ENCODE data around the gene RHOB.
"Not testable (repeated sequence)": the region's sequence is repeated elsewhere in the genome, so short reads cannot be mapped to it uniquely, and the experiment has no call there.

Gene RHOB

DNA sequence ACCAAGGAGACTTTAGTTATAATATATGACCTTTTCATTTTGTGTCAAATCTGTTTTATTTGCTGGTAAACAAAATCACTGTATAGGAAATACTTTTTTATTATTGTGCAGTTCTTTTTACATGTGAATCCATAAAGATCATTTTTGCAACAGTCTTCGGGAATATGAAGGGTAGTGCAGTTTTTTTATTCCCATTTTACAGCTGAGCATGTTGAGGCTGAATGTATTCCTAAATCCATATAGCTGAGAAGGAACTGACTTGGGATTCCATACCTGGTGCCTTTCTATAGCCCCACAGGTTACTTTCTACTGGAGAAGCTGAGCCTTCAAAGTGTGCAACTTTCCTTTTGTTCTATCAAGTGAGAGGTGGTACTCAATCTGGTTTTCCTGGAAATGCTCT, 29.6 kb downstream of the RHOB start:
- DNase-seq (ENCODE audit: low read depth), result no peak

DNA sequence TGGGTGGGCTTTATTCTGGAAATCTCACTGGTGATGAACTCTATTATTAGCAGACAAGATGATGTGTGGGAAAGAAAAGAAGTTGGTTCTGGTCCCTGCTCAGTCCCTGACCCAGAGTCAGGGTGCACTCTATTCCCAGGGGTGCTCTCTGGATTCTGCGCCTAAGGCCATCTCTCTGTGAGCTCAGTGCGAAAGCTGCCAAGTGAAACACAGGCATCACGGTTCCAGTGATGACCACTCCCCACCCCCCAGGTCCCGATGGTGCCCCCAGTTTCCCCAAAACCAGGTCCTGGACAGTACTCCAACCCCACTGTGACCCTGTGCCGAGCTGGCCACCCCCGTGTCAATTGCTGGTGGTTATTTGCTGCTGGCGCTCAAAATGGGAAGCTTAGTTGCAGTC, 30.1 kb downstream of the RHOB start:
- DNase-seq (ENCODE audit: low read depth), result no peak

DNA sequence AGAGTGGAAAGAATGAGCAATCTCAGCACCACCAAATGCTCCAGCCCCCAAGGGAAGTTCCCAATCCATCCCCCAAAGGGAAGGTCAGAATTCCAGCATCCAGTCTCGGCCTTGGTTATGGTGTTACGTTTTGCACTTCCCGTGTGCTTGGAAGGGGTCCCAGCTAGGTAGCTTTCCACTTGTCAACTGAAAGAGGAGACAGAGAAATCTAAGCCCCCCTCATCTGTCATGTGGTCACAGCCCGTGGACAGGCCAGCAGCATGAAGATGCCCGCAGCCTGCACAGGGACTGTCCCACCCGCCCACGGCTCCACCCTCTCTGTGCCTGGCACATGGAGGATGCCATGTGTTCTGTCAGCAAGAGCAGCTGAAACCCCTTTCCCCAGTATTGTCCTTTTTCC, 32.1 kb downstream of the RHOB start:
- no peak for DNase-seq (ENCODE audit: low read depth)

DNA sequence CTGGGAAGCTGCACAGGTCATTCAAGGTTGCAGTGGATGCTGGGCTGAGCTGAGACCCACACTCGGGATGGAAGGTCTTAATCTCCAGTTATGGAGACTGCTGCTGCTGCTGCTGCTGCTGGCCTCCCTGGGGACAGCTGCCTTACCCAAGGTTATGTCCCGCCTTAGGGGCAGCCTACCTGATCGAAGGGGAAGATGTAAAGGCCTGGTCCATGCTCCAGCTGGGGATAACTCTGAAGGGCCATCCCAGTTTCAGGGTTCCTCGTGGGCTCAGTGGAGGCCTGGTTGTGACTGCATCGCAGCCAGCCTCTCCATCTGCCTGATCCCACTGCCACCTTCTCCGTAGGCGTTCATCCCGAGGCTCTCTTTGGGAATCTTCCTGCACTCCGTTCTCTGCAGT, 33.0 kb downstream of the RHOB start:
- no peak for DNase-seq (ENCODE audit: low read depth)

DNA sequence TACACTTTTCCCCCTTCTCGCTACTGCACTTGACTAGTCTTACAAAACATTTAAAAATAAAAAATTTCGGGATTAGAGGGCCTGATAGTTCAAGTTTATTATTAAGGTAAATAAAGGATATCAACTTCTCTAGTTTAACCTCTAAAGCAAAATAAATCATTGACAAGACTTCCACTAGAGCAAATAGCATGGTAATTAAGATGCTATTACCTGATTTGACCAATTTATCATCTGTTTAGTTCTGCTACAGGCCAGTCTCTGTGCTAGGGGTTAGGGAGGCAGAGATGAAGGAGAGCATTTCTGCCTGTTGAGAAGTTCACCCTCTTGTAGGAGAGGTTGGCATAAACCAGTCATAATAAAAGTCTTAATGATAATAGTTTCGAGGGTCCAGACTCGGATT, 34.0 kb downstream of the RHOB start:
- DNase-seq (ENCODE audit: low read depth), result no peak

DNA sequence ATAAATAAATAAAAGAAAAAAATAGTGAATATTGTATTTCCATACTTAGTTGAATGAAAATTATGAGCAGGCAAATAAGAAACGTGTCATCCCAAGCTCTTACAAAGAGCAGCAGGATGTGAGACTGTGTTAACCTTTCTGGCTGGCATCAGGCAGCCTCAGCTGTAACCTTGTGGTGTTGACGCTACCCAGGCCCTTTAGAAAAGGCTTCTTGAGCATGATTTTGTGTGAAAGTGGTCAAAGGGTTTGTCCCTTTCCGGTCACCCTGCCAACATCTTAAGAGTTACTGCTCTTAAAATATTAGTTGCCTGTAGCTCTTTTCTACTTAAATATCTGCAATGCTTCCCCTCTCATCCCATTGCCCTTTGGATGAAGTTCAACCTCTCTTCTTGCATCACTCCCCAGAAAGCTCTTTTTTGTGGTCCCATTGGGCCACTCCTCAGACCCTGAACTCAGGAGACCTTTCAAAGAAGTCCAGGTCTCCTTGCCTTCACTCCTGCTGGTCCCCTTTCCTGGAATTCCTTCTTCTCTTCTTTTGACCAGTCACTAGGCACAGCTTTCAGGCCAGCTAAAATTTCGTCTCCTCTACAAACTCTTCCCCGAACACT, 35.0 kb downstream of the RHOB start:
- DNase-seq (ENCODE audit: low read depth), result no peak

DNA sequence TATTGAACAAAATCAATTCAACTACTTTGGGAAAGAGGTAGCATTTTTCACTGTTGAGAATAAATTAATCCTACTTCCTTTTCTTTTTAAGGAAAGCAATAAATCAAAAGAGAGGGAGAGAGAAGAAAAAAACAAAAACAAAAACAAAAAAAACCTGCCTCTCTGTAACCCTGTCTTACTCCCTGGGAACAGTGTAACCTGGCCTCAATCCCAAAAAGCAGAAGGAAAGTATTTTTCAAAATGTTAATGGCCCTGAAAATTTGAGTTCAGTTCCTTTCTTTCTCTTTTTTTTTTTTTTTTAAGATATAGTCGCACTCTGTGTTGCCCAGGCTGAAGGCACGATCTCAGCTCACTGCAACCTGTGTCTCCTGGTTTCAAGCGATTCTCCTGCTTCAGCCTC, 35.9 kb downstream of the RHOB start:
- DNase-seq (ENCODE audit: low read depth), result no peak

DNA sequence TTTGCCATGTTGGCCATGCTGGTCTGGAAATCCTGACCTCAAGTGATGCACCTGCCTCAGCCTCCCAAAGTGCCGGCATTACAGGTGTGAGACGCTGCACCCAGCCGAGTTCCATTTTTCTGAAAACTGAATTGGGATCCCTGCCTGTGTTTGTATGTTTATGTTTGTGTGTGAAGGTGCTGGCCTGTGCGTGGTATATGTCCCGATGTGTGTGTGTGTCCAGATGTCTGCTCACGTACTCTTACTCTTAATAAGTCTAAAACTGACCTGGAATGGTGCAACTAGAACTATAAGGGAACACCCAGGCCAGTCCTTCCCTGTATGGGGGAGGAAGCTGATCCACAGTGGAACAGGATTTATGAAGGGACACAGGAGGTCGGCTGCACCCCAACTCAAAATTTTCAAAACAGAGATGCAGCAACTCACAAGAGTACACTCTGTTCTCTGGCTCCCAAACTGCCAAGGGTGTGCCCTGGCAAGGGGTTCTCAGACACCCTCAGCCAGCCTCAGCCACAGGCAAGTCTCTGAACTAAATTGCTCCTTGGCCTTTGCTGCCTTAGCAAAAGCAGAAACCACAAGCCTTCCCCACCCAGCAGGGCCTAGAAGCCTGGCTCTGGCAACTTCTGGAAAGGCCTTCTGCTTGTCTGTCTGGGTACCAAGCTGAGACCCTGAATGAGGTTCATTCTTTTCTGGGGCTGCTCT, 36.5 kb downstream of the RHOB start:
- peak; percentile 33 for DNase-seq (ENCODE audit: low read depth)

DNA sequence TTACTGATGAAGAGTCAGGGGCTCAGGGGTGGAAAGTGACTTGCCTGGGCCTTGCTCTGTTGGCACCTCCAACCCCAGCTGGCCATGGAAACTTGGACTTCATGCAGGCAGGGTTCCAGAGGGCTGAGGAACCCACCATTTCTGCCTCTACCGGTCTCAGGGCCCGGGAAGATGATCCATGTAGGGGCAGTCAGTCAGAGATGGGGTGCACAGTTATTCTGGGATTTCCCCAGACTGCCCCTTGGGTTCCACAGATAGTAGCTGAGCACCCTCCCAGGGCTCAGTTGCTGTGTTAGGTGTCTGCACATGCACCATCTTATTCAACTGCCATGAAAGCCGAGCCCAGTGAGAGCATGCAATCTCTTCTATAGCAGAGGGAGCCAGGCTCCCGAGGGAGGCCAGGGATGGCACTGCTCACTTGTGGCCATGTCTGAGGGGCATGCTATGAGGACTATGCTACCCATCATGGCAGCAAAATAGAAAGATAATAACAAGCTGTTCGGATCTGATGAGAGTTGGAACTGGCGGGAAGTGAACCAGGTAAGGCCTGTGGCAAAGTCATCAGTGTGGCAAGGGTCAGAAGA, 37.3 kb downstream of the RHOB start:
- DNase-seq (ENCODE audit: low read depth), result no peak

DNA sequence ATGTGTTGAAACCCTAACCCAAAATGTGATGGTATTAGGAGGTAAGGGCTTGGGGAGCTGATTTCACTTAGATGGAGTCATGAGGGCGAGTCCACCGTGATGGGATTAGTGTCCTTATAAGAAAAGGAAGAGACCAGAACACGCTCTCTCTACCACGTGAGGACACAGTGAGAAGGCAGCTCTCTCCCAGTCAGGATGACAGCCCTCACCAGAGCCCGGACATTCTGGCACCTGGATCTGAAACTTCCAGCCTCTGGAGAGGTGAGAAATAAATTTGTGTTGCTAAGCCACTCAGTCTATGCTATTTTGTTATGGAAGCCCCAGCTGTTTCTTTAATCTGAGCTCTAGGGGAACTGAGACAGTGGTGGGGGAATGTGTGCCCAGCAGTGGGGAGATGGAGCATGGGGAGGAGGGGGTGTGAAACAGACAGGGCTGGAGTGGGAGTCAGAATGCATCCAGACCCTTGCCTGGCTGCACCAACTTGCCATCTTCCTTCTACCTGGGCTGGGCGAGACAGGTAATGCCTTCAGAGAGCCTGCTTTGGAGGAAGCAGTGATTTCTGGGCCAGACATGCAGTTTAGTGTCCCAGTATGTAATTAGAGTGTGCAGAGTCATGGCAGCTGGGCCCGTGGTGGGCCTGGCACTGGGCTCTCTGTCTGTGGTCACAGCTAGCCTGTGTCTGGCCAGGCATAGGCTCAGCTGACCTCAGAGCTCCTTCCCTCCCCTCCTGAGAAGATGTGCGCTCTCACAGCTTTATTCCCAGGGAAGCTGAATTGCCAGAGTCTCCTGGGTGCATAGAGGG, 38.1 kb downstream of the RHOB start:
- DNase-seq (ENCODE audit: low read depth), result no peak

DNA sequence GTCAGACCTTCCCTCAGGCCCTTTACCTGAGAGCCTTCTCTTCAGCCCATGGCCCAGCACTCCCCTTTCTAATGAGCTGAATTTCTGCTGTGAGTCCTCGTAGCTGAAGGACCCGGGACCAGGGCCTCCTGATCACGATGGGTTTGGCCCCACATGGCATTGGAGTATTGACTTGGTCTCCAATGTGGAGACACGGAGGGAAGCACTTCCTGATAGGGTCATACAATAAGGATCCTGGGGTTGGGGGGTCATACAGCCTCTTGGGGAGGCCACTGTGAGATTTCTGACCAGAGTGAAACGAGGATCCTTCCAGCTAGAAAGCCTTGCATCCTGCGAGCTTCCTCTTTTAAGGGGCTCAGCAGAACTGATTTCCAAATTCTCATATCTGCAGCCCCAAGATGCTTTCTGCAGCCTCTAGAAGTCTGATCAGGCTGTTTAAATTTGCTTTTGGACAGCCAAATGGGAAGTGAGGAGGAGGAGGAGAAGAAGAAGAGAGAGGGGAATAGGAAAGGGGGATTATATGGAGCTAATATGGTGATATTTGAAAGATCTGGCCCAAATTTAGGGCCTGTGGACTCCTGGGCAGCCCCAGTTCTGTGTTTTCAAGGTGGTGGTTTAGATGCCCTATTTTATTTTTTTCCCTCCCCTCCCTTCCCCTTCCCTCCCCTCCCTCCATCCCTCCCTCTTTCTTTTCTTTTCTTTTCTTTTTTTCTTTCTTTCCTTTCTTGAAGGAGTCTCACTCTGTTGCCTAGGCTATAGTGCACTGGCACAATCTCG, 38.9 kb downstream of the RHOB start:
- no peak for DNase-seq (ENCODE audit: low read depth)

DNA sequence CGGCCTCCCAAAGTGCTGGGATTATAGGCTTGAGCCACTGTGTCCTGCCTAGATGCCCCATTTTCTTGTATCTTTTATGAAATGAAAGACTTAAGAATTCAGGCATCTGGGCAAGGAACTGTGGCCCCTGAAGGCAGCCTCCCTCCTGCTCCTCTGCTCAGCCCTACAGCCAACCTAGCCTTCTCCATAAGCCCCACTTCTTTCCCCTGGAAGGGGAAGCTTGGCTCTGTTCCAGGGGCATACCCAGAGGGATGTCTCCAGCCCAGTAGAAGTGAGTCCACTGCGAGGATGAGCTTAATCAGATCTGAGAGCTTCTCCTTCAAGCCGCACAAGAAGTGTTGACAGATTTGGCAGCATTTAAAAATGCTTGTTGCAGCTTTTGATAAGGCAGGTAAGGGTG, 39.7 kb downstream of the RHOB start:
- no peak for DNase-seq (ENCODE audit: low read depth)

DNA sequence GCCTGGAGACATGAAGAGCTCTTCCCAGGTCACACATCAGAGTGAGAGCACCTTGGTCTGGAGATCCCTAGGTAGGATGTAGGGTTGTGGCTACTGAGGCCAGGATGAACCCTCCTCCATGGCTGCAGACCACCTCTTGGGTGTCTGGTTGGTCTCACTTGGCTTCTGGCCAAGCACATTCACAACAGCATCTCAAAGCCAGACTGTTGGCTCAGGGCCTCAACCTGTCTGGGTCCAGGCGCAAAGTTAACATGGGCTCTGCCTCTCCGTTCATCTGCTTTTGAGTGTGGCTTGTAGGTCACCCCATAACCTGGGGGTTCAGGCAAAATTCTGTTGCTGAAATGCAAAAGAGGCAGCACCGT, 40.1 kb downstream of the RHOB start:
- DNase-seq (ENCODE audit: low read depth), result no peak

DNA sequence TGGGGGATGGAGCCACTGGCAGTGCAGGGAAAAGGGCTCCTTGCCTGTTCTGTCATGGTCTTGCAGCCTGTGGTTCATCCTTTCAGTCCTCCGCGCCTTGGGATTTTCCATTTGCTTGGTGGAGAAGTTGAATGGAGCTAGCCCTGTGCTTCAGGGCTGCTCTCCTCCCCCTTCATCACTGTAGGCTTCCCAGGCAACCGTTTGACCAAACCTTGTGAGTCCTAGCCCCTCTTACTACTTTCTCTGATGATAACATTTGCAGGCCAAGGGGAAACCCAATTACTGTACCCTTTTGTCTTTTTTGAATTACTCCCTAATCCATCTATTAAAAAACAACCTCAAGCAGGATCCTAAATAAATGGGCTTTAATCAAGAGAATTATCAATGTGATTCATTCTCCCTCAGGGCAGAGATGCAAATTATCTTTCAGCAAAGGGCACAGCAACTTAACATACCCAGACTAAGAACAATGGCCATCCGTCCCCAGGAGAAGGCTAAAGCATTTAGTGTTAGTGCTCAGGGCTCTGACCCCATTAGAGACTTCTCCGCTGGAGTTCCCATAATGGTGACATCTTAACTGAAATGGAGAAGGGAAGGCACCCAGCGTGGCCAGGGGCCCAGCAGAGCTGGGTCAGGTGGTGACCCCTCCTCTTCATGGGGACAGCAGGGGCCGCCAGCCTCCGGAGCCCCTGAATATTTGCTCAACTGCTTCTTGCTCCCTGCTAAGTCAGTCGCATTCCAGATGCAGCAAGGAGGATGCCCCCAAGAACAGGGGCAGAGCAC, 40.7 kb downstream of the RHOB start:
- no peak for DNase-seq (ENCODE audit: low read depth)

DNA sequence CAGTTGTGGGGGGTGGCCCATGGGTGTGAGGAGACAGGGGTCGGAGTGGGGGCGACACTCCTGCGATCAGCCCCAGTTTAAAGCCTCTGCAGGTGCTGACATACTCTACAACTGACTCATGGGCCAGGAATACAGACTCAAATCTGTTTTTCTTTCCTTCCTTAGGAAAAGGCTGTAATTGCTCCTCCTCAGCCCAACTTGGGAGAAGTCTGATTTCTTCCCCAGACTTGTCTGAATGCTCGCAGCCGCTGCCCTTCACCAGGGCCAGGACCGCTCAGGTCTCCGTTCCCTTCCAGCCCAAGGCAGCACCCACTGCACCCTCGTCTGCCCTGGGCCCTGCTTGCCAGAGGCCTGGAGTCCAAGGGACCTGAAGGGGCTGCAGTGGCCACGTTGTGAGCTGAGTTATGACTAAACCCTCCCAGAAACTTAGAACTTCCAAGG, 41.3 kb downstream of the RHOB start:
- DNase-seq (ENCODE audit: low read depth), result no peak

DNA sequence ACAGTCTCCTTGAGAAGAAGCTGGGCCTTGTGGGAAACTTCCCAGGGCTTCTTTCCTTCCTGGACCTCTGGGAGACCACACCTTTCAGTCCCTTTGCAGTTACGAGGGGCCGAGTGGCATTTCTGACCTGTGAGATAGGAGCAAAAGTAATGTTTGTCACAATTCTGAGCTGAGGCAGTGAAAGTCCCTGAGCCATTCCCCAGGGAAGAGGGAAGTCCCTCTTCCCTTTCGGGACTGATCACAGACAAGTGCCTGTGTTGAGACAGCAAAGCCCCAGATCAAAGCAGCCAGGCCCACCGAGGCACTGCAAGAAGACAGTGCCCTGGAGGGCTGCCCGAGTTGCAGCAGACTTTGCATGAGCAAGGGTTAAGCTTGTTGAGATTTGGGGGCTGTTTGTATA, 41.9 kb downstream of the RHOB start:
- no peak for DNase-seq (ENCODE audit: low read depth)

DNA sequence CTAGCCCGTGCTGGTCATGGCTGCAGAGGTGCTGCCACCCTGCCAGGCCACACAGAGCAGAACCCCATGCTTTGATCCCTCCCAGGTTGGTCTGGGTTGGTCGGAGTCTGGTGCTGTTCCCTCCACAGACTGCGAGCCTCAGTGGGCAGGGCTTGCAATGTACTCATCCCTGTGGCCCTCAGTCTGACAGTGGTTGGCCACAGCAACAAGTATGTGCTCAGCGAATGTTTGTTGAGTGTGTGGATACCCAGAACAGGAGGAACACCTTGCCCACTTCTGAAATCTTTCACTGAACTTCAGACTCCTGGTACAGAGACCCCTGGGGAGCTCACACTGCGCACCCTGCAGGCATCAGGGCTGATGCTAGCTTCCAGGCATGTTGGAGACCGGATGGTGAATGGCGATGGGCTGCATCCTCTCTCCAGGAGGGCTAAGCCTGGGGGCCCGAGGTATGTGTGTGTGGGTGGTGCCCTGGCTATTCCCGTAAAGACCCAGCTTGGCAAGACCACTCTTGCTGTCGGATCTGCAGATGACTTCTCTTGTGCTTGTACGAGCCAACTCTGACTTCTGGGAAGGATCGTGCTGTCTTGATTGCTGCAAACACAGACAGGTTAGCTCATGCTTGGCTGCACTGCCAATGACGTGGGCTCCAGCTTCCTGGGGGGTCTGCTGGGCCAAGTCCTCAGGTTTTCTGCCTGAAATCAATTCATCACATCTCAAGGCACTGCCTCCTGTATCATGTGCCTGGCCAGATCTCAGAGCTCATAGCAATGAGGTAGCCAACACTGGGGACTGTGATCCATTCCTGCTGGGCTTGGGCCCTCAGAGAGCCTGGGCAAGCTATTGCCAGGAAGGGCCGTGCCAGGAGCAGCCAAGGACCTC, 43.7 kb downstream of the RHOB start:
- DNase-seq (ENCODE audit: low read depth), result peak; percentile 86

DNA sequence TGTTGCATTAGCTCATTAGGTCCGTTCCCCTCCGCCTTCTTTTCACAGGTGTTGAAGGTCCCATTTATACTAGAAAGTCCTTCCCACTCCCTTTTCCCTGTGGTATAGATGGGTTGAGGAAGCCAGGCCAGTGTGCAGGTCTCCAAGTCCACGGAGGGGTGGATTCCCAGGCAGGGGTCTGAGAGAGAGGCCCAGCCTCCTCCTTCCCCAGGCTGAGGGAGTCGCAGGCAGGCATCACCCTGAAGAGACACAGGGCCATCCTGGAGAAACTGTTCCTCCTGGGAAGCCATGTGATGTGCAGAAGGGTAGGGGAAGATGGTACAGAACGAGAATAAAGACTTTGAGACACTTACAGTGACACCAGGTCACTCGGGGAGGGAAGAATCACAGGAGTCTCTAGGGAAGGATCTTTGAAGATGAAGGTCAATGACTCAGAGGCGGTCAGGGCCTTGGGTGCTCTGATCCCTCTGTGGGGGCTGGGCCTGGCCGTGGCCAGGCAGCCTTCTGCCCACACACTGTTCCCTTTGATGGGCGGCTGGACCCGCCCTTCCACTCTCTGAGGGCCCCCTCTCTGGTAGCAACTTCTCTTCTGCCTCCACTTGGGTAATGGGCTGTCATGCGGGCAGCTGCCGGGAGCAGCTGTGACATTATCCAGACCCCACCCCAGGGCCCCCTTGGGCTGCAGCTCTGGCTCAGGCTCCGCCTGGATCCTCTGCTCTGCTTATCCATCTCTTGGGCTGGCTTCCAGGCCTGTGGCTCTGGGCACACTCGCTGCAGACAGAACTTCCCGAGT, 45.1 kb downstream of the RHOB start:
- DNase-seq (ENCODE audit: low read depth), result no peak

DNA sequence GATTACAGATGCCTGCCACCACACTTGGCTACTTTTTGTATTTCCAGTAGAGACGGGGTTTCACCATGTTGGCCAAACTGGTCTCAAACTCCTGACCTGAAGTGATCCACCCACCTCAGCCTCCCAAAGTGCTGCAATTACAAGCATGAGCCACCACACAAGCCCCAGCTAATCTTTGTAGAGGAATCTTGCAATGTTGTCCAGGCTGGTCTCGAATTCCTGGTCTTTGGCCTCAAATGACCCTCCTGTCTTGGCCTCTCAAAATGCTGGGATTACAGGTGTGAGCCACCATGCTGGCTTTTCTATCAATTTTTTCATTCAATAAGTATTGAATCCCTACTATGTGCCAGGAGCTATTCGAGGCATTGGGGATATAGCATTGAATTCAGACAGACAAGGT, 46.2 kb downstream of the RHOB start:
- DNase-seq (ENCODE audit: low read depth), result not testable (repeated sequence)

DNA sequence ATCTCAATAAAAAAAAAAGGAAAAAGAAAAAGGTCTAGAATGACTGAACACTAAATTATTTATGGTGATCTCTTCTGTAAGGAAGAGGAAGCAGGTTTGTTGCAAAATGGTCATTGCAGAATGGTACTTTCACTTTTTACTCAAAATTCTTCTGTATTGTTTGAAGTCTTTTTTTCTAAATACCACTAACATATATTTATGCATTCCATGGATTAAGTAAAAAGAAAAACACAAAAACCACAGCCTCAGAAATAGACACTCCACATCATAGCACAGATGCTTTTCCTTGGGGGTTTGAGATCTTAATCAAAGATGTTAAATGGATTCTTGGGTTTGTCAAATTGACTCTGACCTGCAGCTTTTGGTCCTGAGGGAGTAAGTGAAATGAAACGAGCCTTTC, 47.4 kb downstream of the RHOB start:
- DNase-seq (ENCODE audit: low read depth), result peak; percentile 23
